ENCODE data around the gene LASP1. TPM values are rescaled to one million over a fixed set of nuclear protein-coding genes. Genes with fewer than 3 reads are reported as not detected.

Gene LASP1
- total and polyA plus RNA-seq, 2 of the 8 experiments (the other 6 are each of a cell fraction or from before 2014, with no cell fraction given): 114 to 180 TPM

- peak; percentile 68 for TF ChIP-seq CHD7 (IDR thresholded peaks at IDR 0.05; ENCODE audit: insufficient replicate concordance, low read length)
Observed at GRCh38 chr17:38848939-38849605, 20.8 kb upstream of the LASP1 start (continued).

All from H1 (cell line).